C4-2B (cell line): Measurements from ENCODE around the gene CNR1.

Source experiments
- H3K27ac ChIP-seq: fragments of 450-650 bp; 2 replicates; pipeline ENCODE4 v1.5.1; 2017
- ZFX ChIP-seq: fragments of 450-650 bp; IDR thresholded peaks from 2 replicates; pipeline ENCODE4 v1.6.1; 2017
- TF ChIP-seq, protein P1 (sequence below): fragments of 450-650 bp; conservative IDR thresholded peaks from 2 replicates; pipeline ENCODE4 v1.5.1; 2017; ENCODE audit warnings: mild to moderate bottlenecking

CNR1 gene

GRCh38 chr6:88120635-88121034, 45.5 kb downstream of the CNR1 start:
- no peak for TF ChIP-seq ZFX
- TF ChIP-seq, protein P1, sequence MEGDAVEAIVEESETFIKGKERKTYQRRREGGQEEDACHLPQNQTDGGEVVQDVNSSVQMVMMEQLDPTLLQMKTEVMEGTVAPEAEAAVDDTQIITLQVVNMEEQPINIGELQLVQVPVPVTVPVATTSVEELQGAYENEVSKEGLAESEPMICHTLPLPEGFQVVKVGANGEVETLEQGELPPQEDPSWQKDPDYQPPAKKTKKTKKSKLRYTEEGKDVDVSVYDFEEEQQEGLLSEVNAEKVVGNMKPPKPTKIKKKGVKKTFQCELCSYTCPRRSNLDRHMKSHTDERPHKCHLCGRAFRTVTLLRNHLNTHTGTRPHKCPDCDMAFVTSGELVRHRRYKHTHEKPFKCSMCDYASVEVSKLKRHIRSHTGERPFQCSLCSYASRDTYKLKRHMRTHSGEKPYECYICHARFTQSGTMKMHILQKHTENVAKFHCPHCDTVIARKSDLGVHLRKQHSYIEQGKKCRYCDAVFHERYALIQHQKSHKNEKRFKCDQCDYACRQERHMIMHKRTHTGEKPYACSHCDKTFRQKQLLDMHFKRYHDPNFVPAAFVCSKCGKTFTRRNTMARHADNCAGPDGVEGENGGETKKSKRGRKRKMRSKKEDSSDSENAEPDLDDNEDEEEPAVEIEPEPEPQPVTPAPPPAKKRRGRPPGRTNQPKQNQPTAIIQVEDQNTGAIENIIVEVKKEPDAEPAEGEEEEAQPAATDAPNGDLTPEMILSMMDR, result no peak

DNA sequence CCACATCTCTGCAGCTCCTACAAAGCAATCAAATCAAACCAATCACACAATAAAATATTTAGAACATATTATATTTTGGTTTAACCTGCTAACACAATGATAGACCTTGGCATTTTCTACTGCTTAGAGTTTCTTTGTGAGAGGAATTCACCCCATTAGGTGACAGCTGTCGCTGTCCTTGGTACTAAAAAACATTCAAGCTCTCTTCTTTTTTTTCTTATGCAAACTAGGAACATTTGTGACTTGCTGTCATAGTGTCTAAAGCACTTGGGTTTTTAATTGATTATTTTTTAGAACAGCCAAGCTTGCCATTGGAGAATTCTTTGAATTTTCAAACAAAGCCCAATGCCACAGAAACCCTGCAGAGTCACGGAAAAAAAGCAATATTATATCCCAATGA, 46.4 kb downstream of the CNR1 start:
- no peak for TF ChIP-seq ZFX
- TF ChIP-seq, protein P1, result no peak

More at GRCh38 chr6:88120635-88121034, 45.5 kb downstream of the CNR1 start:
- H3K27ac ChIP-seq, result no peak overlapping the region

GRCh38 chr6:88116276-88116675, 49.9 kb downstream of the CNR1 start:
- no peak for TF ChIP-seq ZFX
- TF ChIP-seq, protein P1, result no peak
- H3K27ac ChIP-seq, result no peak overlapping the region

More for the DNA sequence above, 46.4 kb downstream of the CNR1 start:
- no peak overlapping the region for H3K27ac ChIP-seq

DNA sequence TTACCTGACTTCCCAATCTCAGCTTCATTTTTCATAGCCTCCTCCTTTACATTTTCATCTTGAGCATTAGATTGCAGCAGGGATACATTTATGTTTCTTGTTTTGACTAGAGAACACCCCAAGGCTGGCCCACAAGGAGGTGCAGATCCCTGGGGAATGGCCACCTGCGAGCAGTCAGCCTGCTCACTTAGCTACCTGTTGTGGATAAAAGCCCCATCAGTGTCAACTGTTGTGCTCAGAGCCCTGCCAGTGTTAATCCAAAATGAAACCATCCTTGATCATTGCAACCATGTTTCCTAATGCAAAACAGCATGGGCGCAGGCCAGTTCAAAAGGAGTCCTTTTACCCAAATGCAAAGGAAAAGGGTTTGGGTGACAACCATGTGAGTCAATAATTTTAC, 50.8 kb downstream of the CNR1 start:
- no peak overlapping the region for H3K27ac ChIP-seq
- TF ChIP-seq, protein P1, result no peak
- TF ChIP-seq ZFX, result no peak

DNA sequence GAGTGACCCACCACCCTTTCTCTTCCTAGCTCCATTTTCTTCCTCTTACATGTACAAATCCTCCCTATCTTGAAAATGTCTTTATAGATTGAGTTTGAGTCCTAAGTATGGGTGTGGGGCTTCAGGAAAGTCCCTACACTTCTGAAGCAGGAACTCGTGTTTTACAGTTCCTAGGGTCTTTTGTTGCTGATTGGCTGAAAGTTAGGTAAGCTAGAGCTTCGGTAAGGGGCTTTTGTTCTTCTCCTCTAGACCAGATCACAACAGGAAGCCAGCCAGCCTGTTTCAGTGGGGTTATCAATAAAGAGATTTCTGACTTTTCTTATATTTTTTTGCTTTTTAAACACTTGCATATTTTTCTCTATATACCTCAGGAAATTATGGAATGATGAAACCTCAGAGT, 51.3 kb downstream of the CNR1 start:
- no peak for TF ChIP-seq ZFX
- TF ChIP-seq, protein P1, result no peak
- H3K27ac ChIP-seq, result no peak overlapping the region

DNA sequence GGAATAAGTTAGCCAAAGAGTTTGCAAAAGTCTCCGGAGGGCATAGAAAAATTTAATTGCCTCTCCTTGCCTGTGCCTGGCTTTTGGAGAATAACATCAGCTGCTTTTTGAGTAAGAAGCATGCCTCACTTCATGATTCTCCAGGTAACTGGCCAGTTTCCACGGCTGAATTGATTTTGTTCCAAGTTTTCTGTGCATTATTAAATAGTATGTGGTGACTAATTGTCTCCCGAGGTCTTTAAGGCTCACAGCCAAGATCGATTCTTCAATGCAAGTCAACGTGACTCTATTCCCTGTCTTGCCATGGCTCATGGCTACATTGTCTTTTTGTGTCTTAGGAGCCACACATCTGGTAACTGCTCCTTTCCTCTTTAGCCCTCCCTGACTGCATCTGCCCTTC, 54.2 kb downstream of the CNR1 start:
- no peak overlapping the region for H3K27ac ChIP-seq
- TF ChIP-seq, protein P1, result no peak
- no peak for TF ChIP-seq ZFX

DNA sequence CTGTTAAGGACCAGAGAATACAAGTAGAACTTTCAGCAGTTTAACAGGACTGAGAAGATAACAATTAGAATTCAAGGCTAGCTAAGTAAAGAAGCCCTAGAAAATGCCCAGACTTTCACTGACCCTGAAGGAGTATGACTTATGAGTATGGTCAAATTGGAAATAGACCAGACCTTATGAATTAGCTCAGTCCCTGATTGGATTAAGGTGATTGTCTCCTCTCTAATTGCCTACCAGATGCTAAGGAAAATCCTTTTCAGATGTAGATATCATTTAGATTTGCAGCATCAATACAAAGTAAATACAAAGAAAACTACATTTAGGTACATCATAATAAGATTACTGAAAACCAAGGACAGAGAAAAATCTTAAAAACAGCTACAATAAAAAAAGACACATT, 58.9 kb downstream of the CNR1 start:
- H3K27ac ChIP-seq, result no peak overlapping the region
- no peak for TF ChIP-seq ZFX
- TF ChIP-seq, protein P1, result no peak
